22Rv1 (cell line): Measurements from ENCODE around the gene MICAL1.

Source experiments
- CTCF ChIP-seq: fragments of 450-650 bp; IDR thresholded peaks from 2 replicates; pipeline ENCODE4 v1.5.1; 2017; ENCODE audit warnings: mild to moderate bottlenecking
- ZFX ChIP-seq: fragments of 450-650 bp; IDR thresholded peaks from 2 replicates; pipeline ENCODE4 v1.6.1; 2017; ENCODE audit warnings: antibody characterized with exemption, borderline replicate concordance

DNA sequence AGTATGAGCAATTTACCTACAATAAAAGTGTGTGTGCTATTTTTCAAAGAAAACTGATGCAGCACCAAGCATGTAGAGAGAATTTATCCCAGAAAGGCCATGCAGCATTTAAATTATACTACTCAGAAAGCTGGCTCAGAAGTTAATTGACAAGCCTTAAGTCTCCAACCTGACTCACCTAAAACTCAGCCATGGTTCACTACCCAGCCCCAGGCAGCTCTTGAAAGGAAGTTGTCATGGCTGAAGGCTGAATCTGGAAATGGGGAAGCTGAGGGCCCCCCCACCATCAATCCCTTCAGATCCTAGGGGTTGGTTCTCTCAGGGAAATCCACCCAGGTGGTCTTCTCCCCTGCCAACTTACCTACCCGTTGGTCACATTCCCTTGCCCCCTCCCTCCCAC, 34.8 kb downstream of the MICAL1 start:
- TF ChIP-seq CTCF, result no peak
- TF ChIP-seq ZFX, result no peak
